NCI-H187 (cell line): Measurements from ENCODE around the gene CLIC4.
"Not testable (repeated sequence)": the region's sequence is repeated elsewhere in the genome, so short reads cannot be mapped to it uniquely, and the experiment has no call there.

Experiments used
- DNase-seq, 2 experiments: peaks; one replicate each; lab custom pipeline; 2025; lab: John Stamatoyannopoulos, UW

CLIC4 gene

DNA sequence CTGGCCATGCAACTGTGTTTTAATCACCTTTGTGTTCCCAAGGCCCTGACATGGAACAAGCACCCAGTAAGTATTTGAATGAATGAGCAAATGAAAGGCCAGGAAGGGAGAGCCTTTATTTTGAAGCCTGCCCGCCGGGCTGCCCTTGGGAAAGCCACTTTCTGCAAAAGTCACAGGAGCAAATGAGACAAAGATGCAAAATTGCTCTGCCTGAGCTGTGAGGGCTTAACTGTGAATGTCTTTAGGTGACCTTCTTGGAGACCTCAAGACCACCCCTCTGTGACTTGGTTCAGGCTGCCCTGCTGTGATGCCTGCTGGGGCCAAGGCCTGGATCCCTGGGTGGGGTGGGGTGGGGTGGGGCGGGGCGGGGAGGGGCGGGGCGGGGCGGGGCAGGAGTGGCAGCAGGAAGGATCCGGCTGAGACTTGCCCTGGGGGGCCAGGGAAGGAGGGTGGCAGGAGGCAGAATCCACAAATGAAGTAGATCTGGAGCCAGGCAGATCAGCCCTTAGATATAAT lies 130.8 kb downstream of the CLIC4 start:
- no peak for DNase-seq

DNA sequence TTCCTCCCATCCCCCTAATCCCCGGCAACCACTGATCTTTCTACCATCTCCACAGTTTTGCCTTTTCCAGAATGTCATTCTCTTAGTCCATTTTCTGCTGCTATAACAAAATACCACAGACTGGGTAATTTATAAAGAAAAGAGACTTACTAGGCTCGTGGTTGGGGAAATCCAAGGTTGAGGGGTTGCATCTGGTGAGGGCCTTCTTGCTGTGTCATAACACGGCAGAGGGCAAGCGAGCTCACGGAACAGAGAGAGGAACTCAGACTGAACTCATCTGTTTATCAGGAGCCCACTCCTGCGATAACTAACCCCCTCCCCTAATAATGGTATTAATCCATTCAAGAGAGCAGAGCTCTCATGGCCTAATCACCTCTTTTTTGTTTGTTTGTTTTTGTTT lies 132.8 kb downstream of the CLIC4 start:
- no peak for DNase-seq

DNA sequence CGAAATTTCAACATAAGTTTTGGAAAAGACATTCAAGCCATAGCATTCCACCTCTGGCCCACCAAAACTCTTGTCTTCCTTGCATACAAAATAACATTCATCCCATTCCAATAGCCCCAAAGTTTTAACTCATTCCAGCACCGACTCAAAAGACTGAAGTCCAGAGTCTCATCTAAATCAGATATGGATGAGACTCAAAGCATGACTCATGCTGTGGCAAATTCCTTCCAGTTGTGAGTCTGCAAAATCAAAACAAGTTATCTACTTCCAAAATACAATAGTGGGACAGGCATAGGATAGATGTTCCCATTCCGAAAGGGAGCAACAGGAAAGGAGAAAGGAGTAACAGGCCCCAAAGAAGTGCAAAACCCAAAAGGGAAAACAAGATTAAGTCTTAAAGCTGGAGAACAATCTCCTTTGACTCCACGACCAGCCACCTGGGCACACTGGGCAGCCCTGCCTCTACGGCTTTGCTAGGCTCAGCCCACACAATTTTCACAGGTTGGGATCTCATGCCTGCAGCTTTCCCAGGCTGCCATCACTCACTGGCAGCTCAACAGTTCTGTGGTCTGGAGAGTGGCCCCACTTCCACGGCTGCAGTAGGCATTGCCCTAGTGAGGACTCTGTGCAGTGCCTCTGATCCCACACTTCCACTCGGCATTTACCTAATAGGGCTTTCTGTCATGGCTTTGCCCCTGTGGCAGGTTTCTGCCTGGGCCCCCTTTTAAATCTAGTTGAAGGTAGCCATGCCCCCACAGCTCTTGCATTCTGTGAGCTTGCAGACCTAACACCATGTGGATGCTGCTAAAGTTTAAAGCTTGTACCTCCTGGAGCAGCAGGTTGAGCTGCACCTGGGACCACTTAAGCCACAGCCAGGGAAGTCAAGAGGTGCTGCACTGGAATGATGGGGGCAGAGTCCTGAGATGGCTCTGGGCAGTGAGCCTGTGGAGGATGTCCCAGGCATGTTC lies 133.8 kb downstream of the CLIC4 start:
- no peak for DNase-seq

DNA sequence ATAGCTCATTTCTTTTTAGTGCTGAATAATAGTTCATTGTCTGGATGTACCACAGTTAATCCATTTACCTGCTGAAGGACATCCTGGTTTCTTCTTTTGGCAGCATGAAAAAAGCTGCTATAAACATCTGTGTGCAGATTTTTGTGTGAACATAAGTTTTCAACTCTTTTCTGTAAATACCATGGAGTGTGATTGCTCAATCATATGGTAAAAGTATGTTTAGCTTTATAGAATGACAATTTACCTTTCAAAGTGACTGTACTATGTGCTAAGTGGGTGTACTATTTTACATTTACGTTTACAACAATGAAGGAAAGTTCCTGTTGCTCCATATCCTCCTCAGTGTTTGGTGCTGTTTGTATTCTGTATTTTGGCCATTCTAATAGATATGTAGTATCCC lies 135.8 kb downstream of the CLIC4 start:
- no peak for DNase-seq

DNA sequence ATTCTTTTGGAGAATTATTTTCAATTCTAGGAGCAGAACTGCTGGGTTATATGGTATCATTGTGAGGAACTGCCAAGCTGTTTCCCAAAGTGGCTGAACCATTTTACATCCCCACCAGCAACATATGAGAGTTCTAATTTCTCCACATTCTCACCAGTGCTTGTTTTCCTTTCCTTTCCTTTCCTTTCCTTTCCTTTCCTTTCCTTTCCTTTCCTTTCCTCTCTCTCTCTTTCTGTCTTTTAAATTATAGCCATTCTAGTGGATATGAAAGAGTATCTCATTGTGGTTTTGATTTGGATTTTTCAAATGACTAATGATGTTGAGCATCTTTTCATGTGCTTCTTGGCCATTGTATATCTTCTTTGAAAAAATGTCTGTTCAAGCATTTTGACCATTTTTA lies 139.5 kb downstream of the CLIC4 start:
- no peak for DNase-seq

DNA sequence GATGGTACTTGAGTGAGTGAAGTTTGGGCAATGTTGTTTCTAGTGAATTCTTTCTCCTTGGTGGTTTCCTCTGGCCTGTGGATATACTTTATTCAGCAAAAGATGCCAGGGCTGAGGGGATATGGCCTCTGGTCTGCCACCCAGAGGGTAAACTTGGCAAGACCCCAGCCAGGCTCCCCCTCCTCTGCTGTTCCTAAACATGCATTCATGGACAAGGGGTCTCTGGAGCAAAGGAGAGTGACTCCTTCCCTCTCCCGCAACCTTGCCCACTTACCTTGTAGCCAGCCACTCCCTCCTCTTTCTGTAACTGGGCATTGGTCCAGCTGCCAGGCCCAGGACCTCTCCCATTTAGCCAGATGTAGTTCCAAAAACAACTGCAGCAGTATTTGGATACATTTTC lies 141.0 kb downstream of the CLIC4 start:
- DNase-seq: no peak

DNA sequence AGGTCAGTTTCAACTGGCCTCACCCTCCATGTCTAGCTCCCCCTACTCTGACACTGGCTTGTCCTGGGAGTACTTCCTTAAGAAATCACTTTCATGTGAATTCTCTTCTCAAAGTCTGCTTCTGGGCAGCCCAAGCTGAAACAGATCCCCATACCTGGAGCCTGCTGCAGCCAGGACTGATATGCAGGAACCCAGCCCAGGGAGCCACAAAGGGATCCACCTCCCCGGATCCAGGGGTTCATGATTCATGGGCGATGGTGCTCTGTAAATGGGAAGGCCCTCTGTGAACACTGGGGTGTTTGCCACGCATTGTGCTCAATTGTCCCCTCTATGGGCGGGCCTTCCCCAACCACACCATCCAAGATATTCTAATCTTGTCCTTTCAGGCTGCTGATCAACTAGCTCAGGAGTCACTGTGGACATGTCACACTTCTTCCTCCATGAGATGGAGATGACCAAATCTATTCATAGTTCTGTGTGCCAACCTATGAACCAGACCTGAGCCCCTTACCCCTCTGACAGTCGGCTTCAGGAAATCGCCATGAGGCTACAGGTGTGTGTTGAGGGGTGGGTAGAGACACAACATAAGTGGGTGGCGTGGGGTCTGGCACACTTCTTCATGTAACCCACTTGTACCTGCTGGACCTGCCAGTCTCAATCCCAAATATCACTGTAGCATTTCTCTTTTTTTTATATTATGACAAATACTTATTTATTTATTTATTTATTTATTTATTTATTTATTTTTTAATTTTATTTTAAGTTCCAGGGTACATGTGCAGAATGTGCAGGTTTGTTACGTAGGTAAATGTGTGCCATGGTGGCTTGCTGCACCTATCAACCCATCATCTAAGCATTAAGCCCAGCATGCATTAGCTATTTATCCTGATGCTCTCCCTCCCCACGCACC lies 143.1 kb downstream of the CLIC4 start:
- no peak for DNase-seq

DNA sequence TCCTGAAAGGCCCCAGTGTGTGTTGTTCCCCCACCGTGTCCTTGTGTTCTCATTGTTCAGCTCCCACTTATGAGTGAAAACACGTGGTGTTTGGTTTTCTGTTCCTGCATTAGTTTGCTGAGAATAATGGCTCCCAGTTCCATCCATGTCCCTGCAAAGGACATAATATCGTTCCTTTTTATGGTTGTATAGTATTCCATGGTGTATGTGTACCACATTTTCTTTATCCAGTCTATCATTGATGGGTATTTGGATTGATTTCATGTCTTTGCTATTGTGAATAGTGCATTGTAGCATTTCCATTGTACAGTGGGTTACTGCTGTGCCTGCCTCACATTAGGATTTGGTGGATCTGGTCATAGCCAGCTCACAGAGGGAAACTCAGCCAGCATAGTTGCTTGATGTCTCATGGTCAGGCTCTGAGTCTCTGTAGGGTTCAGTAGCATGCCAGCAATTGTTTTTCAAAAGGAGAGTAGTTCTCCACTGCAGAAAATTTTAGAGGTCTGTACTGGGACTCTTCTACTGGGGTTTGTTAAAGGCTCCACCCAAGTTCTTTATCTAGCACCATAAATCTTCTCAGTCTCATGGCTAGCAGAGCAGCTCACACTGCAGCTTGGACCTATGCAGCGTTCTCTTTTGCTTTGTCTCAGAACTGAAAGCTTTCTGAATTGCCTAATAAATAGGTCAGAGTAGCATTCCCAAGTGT lies 143.9 kb downstream of the CLIC4 start:
- DNase-seq: no peak

DNA sequence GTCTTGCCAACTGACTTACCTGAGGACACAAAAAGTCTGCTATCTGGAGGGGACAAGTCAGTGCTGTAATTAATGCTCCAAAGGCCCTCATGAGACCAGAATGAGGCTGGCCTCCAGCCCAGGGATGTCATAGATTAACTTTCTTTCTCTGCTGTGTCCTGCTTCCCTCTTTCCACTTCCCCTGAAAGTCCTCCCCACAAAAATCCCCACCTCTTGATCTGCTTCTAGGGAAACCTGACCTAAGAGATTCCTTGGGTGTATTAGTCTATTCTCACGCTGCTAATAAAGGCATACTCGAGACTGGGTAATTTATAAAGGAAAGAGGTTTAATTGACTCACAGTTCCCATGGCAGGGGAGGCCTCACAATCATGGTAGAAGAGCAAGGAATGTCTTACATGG lies 145.6 kb downstream of the CLIC4 start:
- no peak for DNase-seq

DNA sequence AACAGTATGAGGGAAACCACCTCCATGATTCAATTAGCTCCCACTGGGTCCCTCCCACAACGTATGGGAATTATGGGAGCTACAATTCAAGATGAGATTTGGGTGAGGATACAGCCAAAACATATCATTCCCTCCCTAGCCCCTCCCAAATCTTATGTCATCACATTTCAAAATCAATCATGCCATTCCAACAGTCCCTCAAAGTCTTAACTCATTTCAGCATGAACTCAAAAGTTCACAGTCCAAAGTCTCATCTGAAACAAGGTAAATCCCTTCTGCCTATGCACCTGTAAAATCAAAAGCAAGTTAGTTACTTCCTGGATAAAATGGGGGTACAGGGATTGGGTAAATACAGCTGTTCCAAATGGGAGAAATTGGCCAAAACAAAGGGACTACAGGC lies 146.1 kb downstream of the CLIC4 start:
- not testable (repeated sequence) for DNase-seq

DNA sequence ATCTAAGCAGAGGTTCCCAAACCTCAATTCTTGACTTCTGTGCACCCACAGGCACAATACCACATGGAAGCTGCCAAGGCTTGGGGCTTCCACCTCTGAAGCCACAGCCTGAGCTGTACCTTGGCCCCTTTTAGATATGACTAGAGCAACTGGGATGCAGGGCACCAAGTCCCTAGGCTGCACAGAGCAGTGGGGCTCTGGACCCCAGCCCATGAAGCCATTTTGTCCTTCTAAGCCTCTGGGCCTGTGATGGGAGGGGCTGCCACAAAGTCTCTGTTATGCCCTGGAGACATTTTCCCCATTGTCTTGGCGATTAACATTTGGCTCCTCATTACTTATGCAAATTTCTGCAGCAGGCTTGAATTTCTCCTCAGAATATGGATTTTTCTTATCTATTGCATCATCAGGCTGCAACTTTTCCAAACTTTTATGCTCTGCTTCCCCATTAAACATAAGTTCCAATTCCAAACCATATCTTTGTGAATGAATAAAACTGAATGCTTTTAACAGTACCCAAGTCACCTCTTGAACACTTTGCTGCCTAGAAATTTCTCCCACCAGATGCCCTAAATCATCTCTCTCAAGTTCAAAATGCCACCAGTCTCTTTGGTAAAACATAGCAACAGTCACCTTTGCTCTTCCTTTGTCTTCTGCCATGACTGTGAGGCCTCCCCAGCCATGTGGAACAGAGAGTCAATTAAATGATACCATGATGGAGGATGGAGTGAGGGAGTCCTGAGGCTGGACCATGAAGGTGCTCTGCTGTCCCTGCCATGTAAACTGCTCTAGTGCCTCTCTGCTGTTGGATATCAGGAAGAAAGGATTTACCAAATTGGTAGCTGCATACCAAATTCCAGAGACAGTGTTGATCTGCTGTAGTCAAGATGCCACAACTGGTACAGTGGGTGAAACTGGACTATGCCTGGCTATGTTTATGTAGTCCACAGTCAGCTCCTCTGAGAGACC lies 147.2 kb downstream of the CLIC4 start:
- DNase-seq: no peak

DNA sequence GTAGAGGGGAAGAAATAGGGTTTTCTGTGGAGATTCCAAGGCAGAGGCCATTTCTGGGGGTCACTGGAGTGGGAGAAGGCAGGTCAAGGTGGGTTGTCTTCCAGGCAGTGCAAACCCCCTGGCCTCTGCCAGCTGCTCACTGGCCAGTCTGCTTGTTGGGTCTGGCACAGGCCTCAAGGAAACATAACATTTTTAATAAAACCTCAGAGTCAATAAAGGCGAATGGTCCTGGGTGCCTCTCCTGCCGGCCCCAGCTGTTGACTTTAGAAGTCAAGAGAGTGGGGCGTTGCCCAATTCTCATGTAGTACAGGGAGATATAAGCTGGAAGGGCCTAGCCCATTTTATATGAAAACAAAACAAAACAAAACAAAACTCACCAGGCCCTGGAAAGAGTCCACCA lies 148.2 kb downstream of the CLIC4 start:
- no peak for DNase-seq
